Measurements from ENCODE around the gene GALR3.

Gene GALR3

GRCh38 chr22:37803639-37804351 lies 19.4 kb upstream of the GALR3 start:
- no peak for DNase-seq (ENCODE audit: low read depth)

GRCh38 chr22:37804352-37804880 lies 18.8 kb upstream of the GALR3 start:
- no peak for DNase-seq (ENCODE audit: low read depth)

GRCh38 chr22:37804881-37805809 lies 18.0 kb upstream of the GALR3 start:
- DNase-seq (ENCODE audit: low read depth): peak; percentile 30

GRCh38 chr22:37805810-37806277 lies 17.3 kb upstream of the GALR3 start:
- DNase-seq (ENCODE audit: low read depth): no peak

- DNase-seq (ENCODE audit: low read depth): no peak
Measured at GRCh38 chr22:37806409-37807333, 16.5 kb upstream of the GALR3 start.

GRCh38 chr22:37807410-37808293 lies 15.5 kb upstream of the GALR3 start, which contains the start of gene GCAT:
TSS of gene GCAT (plus strand) at chr22:37807934. CDS start at chr22:37807968, 34 bp downstream.
- DNase-seq (ENCODE audit: low read depth): peak; percentile 69

- DNase-seq (ENCODE audit: low read depth): no peak
Measured at GRCh38 chr22:37808294-37808657, 14.9 kb upstream of the GALR3 start.

- DNase-seq (ENCODE audit: low read depth): no peak
Measured at GRCh38 chr22:37809672-37810333, 13.4 kb upstream of the GALR3 start.

GRCh38 chr22:37811867-37812266 lies 11.3 kb upstream of the GALR3 start:
- no peak for DNase-seq (ENCODE audit: low read depth)

GRCh38 chr22:37812869-37813678 lies 10.1 kb upstream of the GALR3 start:
- DNase-seq (ENCODE audit: low read depth): no peak

- DNase-seq (ENCODE audit: low read depth): no peak
Measured at GRCh38 chr22:37815593-37815992, 7.6 kb upstream of the GALR3 start.

- DNase-seq (ENCODE audit: low read depth): no peak
Measured at GRCh38 chr22:37816543-37817180, 6.5 kb upstream of the GALR3 start.

- DNase-seq (ENCODE audit: low read depth): peak; percentile 68
Measured at GRCh38 chr22:37817705-37818408, 5.3 kb upstream of the GALR3 start.

- DNase-seq (ENCODE audit: low read depth): peak; percentile 37
Measured at GRCh38 chr22:37818409-37819104, 4.6 kb upstream of the GALR3 start.

GRCh38 chr22:37819105-37819433 lies 4.1 kb upstream of the GALR3 start:
- DNase-seq (ENCODE audit: low read depth): no peak

- DNase-seq (ENCODE audit: low read depth): no peak
Measured at GRCh38 chr22:37820350-37820749, 2.8 kb upstream of the GALR3 start.

- no peak for DNase-seq (ENCODE audit: low read depth)
Measured at GRCh38 chr22:37822079-37822833, 926 bp upstream of the GALR3 start.
